ENCODE measurements around the gene ASB2.

ASB2 gene

GRCh38 chr14:93975791-93976476 lies 436 bp downstream of the ASB2 start:
- TF ChIP-seq, protein P1, sequence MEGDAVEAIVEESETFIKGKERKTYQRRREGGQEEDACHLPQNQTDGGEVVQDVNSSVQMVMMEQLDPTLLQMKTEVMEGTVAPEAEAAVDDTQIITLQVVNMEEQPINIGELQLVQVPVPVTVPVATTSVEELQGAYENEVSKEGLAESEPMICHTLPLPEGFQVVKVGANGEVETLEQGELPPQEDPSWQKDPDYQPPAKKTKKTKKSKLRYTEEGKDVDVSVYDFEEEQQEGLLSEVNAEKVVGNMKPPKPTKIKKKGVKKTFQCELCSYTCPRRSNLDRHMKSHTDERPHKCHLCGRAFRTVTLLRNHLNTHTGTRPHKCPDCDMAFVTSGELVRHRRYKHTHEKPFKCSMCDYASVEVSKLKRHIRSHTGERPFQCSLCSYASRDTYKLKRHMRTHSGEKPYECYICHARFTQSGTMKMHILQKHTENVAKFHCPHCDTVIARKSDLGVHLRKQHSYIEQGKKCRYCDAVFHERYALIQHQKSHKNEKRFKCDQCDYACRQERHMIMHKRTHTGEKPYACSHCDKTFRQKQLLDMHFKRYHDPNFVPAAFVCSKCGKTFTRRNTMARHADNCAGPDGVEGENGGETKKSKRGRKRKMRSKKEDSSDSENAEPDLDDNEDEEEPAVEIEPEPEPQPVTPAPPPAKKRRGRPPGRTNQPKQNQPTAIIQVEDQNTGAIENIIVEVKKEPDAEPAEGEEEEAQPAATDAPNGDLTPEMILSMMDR (conservative IDR thresholded peaks at IDR 0.05; ENCODE audit: low read depth, low read length): no peak
- H3K4me3 ChIP-seq (ENCODE audit: low read depth, low read length): no peak overlapping the region
- no peak for DNase-seq (ENCODE audit: low read depth)

DNA sequence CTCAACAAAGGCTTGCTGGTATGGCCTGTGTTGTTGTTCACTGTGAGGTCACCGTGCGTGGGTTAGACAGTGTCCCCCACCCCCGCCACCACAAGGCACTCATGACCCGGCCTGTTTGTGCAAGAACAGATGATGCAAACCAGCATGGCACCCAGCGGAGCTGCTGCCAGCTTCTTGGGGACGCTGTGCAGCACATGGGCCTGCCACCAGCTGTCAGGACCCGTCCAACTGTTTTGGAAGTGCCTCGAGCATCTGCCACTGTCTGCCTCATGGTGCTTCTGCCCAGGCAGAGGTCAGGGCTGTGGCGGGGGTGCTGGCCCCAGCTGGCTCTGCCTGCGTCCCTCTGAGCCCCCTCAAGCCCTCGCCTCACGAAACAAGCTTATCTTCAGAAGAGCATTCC lies 1.5 kb downstream of the ASB2 start:
- DNase-seq (ENCODE audit: low read depth): no peak
- H3K4me3 ChIP-seq (ENCODE audit: low read depth, low read length): no peak overlapping the region
- TF ChIP-seq, protein P1 (conservative IDR thresholded peaks at IDR 0.05; ENCODE audit: low read depth, low read length): no peak

DNA sequence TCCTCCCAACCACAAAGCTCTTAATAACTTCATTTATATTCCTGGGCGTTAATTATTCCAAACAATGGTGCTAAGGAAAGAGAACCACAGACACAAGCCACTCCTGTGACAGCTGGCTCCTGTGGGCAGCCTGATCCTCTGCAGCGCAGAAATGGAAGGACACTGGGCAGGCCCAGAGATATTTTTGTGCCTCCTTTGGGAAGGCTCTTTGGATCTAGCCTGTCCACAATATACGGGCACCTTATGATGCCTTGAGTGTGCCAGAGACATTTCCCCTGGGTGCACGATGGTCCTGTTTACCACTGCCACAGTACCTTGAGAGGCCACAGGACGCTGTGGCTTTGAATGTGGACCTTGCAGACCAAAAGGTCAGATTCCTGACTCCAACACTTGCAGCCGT lies 2.1 kb downstream of the ASB2 start:
- DNase-seq (ENCODE audit: low read depth): no peak
- no peak overlapping the region for H3K4me3 ChIP-seq (ENCODE audit: low read depth, low read length)
- TF ChIP-seq, protein P1 (conservative IDR thresholded peaks at IDR 0.05; ENCODE audit: low read depth, low read length): no peak

GRCh38 chr14:93973607-93974006 lies 2.8 kb downstream of the ASB2 start:
- TF ChIP-seq, protein P1 (conservative IDR thresholded peaks at IDR 0.05; ENCODE audit: low read depth, low read length): no peak
- H3K4me3 ChIP-seq (ENCODE audit: low read depth, low read length): no peak overlapping the region
- no peak for DNase-seq (ENCODE audit: low read depth)

DNA sequence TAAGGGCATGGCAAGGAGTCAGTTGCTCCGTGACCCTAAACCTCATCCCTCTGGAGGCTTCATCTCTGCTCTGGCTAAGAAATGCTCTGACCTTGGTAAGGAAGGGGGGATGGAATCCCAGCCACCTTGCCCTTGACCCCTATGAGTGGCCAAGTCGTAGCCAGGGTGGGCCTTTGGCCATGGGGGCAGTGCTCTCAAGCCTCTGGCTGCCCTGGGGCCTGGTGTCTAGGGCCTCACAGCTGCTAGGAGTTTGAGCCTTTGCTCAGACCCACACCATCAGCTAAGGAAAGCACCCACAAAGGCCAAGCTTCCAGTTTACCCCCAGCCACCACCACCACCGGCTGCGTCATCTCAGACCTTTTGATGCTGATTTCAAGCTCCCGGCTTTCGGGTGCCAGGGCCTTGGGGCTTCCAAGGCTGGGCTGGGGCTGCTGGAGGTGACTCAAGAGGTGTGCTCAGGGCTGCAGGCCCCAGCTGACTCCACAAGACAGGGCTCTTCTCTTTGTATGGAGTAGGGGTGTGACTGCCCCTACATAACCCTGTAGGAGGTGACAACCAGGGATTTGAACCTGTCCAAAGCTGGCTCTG lies 3.7 kb downstream of the ASB2 start:
- no peak for DNase-seq (ENCODE audit: low read depth)
- TF ChIP-seq, protein P1 (conservative IDR thresholded peaks at IDR 0.05; ENCODE audit: low read depth, low read length): no peak
- no peak overlapping the region for H3K4me3 ChIP-seq (ENCODE audit: low read depth, low read length)

- no peak overlapping the region for H3K4me3 ChIP-seq (ENCODE audit: low read depth, low read length)
Observed at GRCh38 chr14:93971635-93972027, 4.7 kb downstream of the ASB2 start.

More at GRCh38 chr14:93971635-93972027, 4.7 kb downstream of the ASB2 start:
- DNase-seq (ENCODE audit: low read depth): no peak
- TF ChIP-seq, protein P1 (conservative IDR thresholded peaks at IDR 0.05; ENCODE audit: low read depth, low read length): no peak

All from choroid plexus epithelial cell (primary cell).